Liver (tissue), 9 donors: ENCODE results near the gene SMG6. TPM values are rescaled to one million over a fixed set of nuclear protein-coding genes. Genes with fewer than 3 reads are reported as not detected.

Source experiments
- DNase-seq: peaks from one replicate; pipeline ENCODE4 v3.0.0-alpha.2; 2017; ENCODE audit warnings: low spot score
- H3K27ac ChIP-seq, 2 donors: one replicate each; pipeline ENCODE4 v1.7.0; 2013; ENCODE audit warnings: inconsistent platforms in 2 of 2, low read length in 2 of 2, control low read depth in 1 of 2, low read depth in 1 of 2, mild to moderate bottlenecking in 1 of 2
- H3K27me3 ChIP-seq, 4 donors: one replicate each; pipeline versions ENCODE4 v1.6.1 to v1.7.0; 2013; ENCODE audit warnings: low read length in 3 of 4, inconsistent platforms in 1 of 4, mild to moderate bottlenecking in 1 of 4, moderate library complexity in 1 of 4; ENCODE audit not compliant: control insufficient read depth in 4 of 4, insufficient read depth in 4 of 4
- H3K36me3 ChIP-seq, 4 donors: one replicate each; pipeline versions ENCODE4 v1.6.1 to v1.7.0; 2013; ENCODE audit warnings: low read length in 3 of 4, mild to moderate bottlenecking in 3 of 4, low read depth in 1 of 4, moderate library complexity in 1 of 4; ENCODE audit not compliant: control insufficient read depth in 4 of 4, insufficient read depth in 3 of 4
- H3K4me1 ChIP-seq, 4 donors: one replicate each; pipeline versions ENCODE4 v1.6.1 to v1.7.0; 2013; ENCODE audit warnings: low read length in 3 of 4, mild to moderate bottlenecking in 3 of 4, moderate library complexity in 1 of 4; ENCODE audit not compliant: control insufficient read depth in 4 of 4, insufficient read depth in 4 of 4
- H3K4me3 ChIP-seq, 3 donors: one replicate each; pipeline versions ENCODE4 v1.6.1 to v1.7.0; 2013; ENCODE audit warnings: low read length in 3 of 3, control low read depth in 1 of 3, low read depth in 1 of 3, mild to moderate bottlenecking in 1 of 3
- H3K9ac ChIP-seq, 2 donors: one replicate each; pipeline ENCODE4 v1.7.0; 2013; ENCODE audit warnings: low read length in 2 of 2, mild to moderate bottlenecking in 2 of 2, moderate library complexity in 2 of 2, control low read depth in 1 of 2, low read depth in 1 of 2
- H3K9me3 ChIP-seq, 4 donors: one replicate each; pipeline versions ENCODE4 v1.6.1 to v1.7.0; 2013; ENCODE audit warnings: low read length in 3 of 4; ENCODE audit not compliant: control insufficient read depth in 4 of 4
- EGR1 ChIP-seq, 2 donors: IDR thresholded peaks; 2 replicates each; pipeline ENCODE4 v1.6.1; 2016 to 2018; ENCODE audit warnings: antibody characterized with exemption in 2 of 2, low read depth in 2 of 2
- FOXA1 ChIP-seq: IDR thresholded peaks from 2 replicates; pipeline ENCODE4 v1.6.1; 2016; ENCODE audit warnings: antibody characterized with exemption
- FOXA2 ChIP-seq: IDR thresholded peaks from 2 replicates; pipeline ENCODE4 v1.6.1; 2016; ENCODE audit warnings: antibody characterized with exemption
- HNF4A ChIP-seq, 2 donors: conservative IDR thresholded peaks; 2 replicates each; pipeline ENCODE4 v1.6.1; 2016; ENCODE audit warnings: antibody characterized with exemption in 2 of 2, mild to moderate bottlenecking in 2 of 2
- HNF4G ChIP-seq: IDR thresholded peaks from 2 replicates; pipeline ENCODE4 v1.6.1; 2016; ENCODE audit warnings: antibody characterized with exemption
- NR2F2 ChIP-seq: IDR thresholded peaks from 2 replicates; pipeline ENCODE4 v1.6.1; 2016; ENCODE audit warnings: antibody characterized with exemption
- RAD21 ChIP-seq, 2 donors: IDR thresholded peaks; 2 replicates each; pipeline ENCODE4 v1.6.1; 2016; ENCODE audit warnings: antibody characterized with exemption in 2 of 2, mild to moderate bottlenecking in 2 of 2
- RXRA ChIP-seq, 2 donors: IDR thresholded peaks; 2 replicates each; pipeline ENCODE4 v1.6.1; 2017 to 2018; ENCODE audit warnings: antibody characterized with exemption in 2 of 2, mild to moderate bottlenecking in 1 of 2
- SP1 ChIP-seq: IDR thresholded peaks from 2 replicates; pipeline ENCODE4 v1.6.1; 2018; ENCODE audit warnings: antibody characterized with exemption, mild to moderate bottlenecking
- TAF1 ChIP-seq: conservative IDR thresholded peaks from 2 replicates; pipeline ENCODE4 v1.6.1; 2016; ENCODE audit warnings: antibody characterized with exemption, mild to moderate bottlenecking
- YY1 ChIP-seq: IDR thresholded peaks from 2 replicates; pipeline ENCODE4 v1.6.1; 2016; ENCODE audit warnings: antibody characterized with exemption, mild to moderate bottlenecking
- WGBS: extraction: QIAGEN DNeasy Blood & Tissue Kit; methylation state at CpG from one replicate; pipeline ENCODE4 v1.1.7; 2013; 5-methylcytosine and 5-hydroxymethylcytosine counted together
- polyA plus RNA-seq, 2 donors: library from polyadenylated mRNA; stranded (reverse) in 1 of 2; unstranded in 1 of 2; fragments of 200-250 nt in 1 of 2; fragments of >200 nt in 1 of 2; fragmentation: Nextera tagmentation in 1 of 2; extraction: Ambion mirVana in 1 of 2; gene quantifications; one replicate each; pipeline versions ENCODE4 v1.2.1 to v1.2.3, GENCODE V29; 2013 to 2015
- total RNA-seq, 2 donors: library from RNA; depleted of rRNA; stranded (reverse); fragments of >200 nt; gene quantifications; one replicate each; pipeline ENCODE4 v1.2.3, GENCODE V29; 2014
- TF ChIP-seq, protein P1 (sequence below): IDR thresholded peaks from 2 replicates; pipeline ENCODE4 v1.6.1; 2016; ENCODE audit warnings: antibody characterized with exemption
- TF ChIP-seq, protein P2 (sequence below): IDR thresholded peaks from 2 replicates; pipeline ENCODE4 v1.6.1; 2016; ENCODE audit warnings: antibody characterized with exemption
- TF ChIP-seq, protein P3 (sequence below): IDR thresholded peaks from 2 replicates; pipeline ENCODE4 v1.6.1; 2016; ENCODE audit warnings: antibody characterized with exemption, mild to moderate bottlenecking
- TF ChIP-seq, protein P4 (sequence below): IDR thresholded peaks from 2 replicates; pipeline ENCODE4 v1.6.1; 2016; ENCODE audit warnings: antibody characterized with exemption
- donor health status: healthy.
- donor health status: healthy.
- donor health status: healthy.
- donor health status: healthy.
- donor health status: healthy.

SMG6 gene
- total and polyA plus RNA-seq, 4 donors = 4.9 to 12.0 (median 8.2) TPM

DNA sequence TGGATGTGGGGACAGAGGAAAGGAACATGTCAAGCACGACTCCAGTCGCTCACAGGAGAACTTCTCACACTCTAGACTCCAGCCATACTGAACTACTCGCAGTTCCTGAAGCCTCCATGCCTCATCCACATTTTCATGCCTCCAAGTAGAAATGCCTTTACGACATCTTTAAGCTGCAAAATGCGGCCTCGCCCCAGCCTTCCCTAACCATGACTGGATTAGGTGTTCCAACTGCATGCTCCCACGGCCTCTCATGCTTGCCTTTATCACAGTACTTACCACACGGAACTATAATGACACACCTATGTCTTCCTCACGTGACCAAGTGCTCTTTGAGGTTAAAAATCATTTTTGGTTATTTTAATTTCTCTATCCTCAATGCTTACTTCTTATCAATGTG lies 23.9 kb downstream of the SMG6 start:
- Histone ChIP-seq H3K36me3 (peaks cover 1 to 39% (median 28%) of the 10 kb centered on the region in 4 donors), H3K4me3 (no peak overlapping the region), H3K4me1 (no peaks in the 10 kb centered on the region), H3K9ac (no peak overlapping the region), H3K9me3 (no peaks in the 10 kb centered on the region), H3K27ac (no peak overlapping the region), H3K27me3 (no peaks in the 10 kb centered on the region)
- 94% methylated on average over 9 of the region's 9 CpGs for WGBS
- TF ChIP-seq, protein P1, sequence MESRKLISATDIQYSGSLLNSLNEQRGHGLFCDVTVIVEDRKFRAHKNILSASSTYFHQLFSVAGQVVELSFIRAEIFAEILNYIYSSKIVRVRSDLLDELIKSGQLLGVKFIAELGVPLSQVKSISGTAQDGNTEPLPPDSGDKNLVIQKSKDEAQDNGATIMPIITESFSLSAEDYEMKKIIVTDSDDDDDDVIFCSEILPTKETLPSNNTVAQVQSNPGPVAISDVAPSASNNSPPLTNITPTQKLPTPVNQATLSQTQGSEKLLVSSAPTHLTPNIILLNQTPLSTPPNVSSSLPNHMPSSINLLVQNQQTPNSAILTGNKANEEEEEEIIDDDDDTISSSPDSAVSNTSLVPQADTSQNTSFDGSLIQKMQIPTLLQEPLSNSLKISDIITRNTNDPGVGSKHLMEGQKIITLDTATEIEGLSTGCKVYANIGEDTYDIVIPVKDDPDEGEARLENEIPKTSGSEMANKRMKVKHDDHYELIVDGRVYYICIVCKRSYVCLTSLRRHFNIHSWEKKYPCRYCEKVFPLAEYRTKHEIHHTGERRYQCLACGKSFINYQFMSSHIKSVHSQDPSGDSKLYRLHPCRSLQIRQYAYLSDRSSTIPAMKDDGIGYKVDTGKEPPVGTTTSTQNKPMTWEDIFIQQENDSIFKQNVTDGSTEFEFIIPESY = no peak
- TF ChIP-seq FOXA2 (no peak), TAF1 (no peak), NR2F2 (no peak), RAD21 (IDR thresholded peaks at IDR 0.05) (no peak), HNF4G (no peak), FOXA1 (no peak), YY1 (no peak), RXRA (IDR thresholded peaks at IDR 0.05) (no peak), HNF4A (conservative IDR thresholded peaks at IDR 0.05) (no peak)
- TF ChIP-seq, protein P2, sequence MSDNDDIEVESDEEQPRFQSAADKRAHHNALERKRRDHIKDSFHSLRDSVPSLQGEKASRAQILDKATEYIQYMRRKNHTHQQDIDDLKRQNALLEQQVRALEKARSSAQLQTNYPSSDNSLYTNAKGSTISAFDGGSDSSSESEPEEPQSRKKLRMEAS = no peak
- TF ChIP-seq, protein P3, sequence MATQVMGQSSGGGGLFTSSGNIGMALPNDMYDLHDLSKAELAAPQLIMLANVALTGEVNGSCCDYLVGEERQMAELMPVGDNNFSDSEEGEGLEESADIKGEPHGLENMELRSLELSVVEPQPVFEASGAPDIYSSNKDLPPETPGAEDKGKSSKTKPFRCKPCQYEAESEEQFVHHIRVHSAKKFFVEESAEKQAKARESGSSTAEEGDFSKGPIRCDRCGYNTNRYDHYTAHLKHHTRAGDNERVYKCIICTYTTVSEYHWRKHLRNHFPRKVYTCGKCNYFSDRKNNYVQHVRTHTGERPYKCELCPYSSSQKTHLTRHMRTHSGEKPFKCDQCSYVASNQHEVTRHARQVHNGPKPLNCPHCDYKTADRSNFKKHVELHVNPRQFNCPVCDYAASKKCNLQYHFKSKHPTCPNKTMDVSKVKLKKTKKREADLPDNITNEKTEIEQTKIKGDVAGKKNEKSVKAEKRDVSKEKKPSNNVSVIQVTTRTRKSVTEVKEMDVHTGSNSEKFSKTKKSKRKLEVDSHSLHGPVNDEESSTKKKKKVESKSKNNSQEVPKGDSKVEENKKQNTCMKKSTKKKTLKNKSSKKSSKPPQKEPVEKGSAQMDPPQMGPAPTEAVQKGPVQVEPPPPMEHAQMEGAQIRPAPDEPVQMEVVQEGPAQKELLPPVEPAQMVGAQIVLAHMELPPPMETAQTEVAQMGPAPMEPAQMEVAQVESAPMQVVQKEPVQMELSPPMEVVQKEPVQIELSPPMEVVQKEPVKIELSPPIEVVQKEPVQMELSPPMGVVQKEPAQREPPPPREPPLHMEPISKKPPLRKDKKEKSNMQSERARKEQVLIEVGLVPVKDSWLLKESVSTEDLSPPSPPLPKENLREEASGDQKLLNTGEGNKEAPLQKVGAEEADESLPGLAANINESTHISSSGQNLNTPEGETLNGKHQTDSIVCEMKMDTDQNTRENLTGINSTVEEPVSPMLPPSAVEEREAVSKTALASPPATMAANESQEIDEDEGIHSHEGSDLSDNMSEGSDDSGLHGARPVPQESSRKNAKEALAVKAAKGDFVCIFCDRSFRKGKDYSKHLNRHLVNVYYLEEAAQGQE = no peak
- DNase-seq = no peak

DNA sequence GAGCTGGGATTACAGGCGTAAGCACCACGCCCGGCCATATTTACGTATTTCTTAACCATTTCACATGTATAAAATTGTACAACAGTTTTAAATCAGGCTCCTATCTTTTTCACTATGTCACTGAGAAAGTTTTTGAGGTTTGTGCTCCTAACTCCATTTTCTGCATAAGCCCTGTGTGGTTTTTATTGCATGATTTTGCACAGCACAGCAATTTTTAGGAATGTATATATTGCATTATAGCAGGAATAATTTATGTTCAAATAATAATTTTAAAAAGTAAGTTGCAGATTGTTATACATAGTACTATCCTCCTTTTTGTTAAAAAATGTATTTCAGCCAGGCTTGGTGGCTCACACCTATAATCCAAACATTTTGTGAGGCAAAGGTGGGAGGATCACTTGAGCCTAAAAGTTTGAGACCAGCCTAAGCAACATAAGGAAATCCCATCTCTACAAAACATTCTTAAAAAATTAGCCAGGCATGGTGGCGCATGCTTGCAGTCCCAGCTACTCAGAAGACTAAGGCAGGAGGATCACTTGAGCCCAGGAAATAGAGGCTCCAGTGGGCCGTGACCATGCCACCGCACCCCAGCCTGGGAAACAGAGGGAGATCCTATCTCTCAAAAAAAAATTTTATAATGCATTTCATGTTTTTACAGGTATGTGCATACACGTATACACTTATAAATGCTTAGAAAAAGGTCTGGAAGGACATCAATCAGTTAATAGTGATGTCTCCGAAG lies 26.0 kb downstream of the SMG6 start:
- H3K9me3 ChIP-seq = no peaks in the 10 kb centered on the region
- H3K27ac ChIP-seq = no peak overlapping the region
- no peak overlapping the region for H3K4me3 ChIP-seq
- TF ChIP-seq, protein P1 = no peak
- TF ChIP-seq, protein P4, sequence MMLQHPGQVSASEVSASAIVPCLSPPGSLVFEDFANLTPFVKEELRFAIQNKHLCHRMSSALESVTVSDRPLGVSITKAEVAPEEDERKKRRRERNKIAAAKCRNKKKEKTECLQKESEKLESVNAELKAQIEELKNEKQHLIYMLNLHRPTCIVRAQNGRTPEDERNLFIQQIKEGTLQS = no peak
- TF ChIP-seq, protein P2 = no peak
- TF ChIP-seq RAD21 (IDR thresholded peaks at IDR 0.05) (no peak), RXRA (IDR thresholded peaks at IDR 0.05) (no peak), EGR1 (IDR thresholded peaks at IDR 0.05; ENCODE audit: low read depth in 2 of 2) (no peak), SP1 (no peak), FOXA2 (no peak)
- TF ChIP-seq, protein P3 = no peak
- peaks cover 1 to 29% (median 20%) of the 10 kb centered on the region in 4 donors for H3K36me3 ChIP-seq
- H3K27me3 ChIP-seq = no peaks in the 10 kb centered on the region
- WGBS = 98% methylated on average over 9 of the region's 9 CpGs
- no peak for DNase-seq
- H3K9ac ChIP-seq = no peak overlapping the region
- no peaks in the 10 kb centered on the region for H3K4me1 ChIP-seq
